TTC549 (cell line): ENCODE data around the gene ZNF678.
"Not testable (repeated sequence)": the region's sequence is repeated elsewhere in the genome, so short reads cannot be mapped to it uniquely, and the experiment has no call there.

Experiments
- FAIRE-seq: peaks from 2 replicates; lab custom pipeline; 2012; peaks lifted over from hg19 to GRCh38; lab: Jason Lieb, UNC

The ZNF678 gene

DNA sequence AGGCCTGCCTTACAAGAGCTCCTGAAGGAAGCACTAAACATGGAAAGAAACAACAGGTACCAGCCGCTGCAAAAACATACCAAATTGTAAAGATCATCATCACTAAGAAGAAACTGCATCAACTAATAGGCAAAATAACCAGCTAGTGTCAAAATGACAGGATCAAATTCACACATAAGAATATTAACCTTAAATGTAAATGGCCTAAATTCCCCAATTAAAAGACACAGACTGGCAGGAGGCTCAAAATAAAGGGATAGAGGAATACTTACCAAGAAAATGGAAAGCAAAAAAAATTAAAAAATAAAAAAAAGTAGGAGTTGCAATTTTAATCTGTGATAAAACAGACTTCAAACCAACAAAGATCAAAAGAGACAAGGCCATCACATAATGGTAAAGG lies 11.5 kb upstream of the ZNF678 start:
- not testable (repeated sequence) for FAIRE-seq

DNA sequence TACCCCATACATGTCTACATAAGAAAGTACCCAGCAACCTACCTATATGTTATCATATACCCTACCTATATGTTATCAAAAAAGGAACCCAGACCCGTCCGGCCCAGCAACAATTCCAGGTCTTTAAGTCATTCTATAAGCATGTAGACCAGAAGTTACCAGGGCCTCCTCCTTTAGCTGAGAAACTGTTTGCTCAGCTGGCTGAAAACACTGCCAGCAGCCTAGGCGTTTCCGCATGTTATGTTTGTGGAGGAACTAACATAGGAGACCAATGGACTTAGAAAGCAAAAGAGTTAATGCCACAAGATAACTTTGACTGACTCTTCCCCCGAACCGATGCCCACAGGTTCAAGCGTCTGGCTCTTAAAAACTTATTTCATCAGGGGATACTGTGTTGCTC lies 7.1 kb upstream of the ZNF678 start:
- no peak for FAIRE-seq

DNA sequence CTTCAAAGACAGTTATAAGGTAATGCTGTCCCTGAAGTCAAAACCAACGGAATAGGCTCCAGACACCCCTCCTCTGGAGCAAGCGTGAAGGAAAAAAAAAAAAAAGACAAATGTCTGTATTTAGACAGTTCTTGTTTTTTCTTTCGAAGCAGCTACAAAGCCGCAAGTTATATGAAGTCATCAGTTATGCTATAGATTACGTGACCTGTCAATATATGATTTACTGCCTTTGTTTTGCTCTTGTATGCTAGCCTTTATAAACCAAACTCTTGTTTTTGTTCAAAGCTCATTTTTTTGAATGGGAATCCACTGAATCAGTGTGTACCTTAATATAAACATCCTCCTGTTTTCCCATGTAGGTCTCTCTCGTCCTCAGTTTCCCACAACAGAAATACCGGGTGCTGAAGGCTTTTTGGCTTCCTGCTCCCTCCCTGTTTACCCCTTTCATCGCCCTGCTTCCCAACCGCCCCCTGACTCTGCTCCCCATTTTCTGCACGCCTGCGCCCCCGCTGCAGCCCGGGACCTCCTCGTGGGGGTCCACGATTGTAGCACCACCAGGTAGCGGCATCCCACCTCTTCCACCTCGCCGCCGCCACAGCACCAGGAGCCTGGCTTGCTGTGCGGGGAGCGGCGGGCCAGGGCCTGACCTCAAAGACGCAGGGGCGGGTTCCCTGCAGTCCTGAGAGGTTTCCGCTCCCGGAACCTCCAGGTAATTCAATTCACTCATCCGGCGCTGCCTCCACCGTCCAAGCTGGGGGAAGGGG lies 5.2 kb upstream of the ZNF678 start:
- no peak for FAIRE-seq

DNA sequence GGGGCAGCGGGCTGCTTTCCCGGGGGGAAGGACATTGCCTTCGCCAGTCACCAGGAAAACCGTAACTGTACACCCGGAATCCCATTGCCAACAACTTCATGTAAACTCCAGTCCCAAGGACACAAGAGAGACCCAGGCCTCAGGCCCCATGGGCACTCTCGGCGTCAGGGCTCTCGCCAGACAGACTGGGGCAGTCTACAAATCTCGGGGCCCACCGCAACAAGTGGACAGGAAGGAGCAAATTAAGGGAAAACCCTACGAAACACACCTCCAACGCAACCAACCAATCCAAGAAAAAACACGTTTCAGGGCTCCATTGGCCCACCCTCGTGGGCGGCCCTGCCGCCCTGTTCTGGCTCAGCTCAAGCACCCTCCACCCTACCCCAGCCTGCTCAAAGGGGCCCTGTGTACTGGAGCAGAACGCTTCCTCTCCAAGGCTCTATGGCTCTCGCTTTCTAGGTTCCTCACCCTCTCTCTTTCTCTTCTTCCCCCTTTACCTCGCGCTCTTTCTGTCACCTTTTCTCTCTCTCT lies 4.6 kb upstream of the ZNF678 start:
- no peak for FAIRE-seq

DNA sequence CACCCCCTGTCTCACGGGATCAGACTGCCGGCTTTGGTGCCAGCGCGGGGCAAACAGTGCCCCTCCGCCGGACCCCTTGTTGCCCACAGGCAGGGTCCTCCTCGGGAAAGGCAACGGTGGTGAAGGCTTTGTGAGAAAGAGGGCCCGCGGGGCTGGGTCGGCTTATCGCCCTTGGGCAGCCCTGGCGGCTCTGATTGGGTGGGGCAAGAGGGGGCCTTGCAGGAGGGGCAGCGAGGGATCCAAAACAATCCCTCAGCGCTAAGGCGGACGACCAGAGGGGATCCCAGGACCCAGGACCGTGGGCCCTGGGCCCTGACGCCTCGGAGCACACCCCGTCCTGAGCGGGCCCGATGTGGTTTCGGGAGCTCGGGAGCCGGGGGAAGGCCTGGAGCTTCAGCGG lies 3.9 kb upstream of the ZNF678 start:
- no peak for FAIRE-seq

DNA sequence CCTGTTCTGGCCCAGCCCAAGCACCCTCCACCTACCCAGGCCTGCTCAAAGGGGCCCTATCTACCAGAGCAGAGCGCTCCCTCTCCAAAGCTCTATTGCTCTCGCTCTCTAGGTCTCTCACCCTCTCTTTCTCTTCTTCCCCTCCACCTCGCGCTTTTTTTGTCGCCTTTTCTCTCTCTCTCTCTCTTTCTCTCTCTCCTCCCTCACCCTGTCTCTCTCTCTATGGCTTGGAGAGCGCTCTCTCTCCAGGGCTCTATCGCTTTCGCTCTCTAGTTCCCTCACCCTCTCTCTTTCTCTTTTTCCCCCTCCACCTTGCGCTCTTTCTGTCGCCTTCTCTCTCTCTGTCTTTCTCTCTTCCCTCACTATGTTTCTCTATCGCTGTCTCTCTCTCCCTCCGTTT lies 3.4 kb upstream of the ZNF678 start:
- no peak for FAIRE-seq

DNA sequence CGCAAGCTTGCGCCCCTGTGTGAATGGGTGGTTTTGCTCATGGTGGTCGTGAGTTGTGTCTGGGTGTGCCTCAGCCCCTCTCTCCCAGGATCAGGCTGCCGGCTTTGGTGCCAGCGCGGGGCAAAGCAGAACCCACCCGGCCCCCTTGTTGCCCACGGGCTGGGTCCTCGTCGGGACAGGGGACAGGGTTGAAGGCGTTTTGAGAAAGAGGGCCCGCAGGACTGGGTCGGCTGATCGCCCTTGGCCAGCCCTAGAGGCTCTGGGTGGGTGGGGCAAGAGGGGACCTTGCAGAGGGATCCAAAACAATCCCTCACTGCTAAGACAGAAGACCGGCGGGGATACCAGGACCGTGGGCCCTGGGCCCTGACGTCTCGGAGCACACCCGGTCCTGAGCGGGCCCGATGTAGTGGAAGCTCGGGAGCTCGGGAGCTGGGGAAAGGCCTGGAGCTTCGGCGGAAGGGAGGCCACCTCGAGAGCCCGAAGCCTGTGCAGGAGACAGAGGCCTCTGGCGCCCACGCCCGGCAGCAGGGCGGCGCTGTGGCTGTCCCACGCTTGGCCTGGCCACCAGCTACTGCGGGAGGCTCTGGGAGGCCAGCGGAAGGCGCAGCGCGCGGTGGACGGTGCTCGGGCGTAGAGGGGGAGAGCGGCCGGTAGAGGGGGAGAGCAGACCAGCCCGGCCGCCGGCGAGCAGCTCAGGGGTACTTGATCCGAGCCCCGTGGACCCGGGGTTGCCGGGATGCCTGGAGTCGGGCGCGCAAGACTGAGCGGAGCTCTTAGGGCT lies 2.8 kb upstream of the ZNF678 start:
- FAIRE-seq = no peak

DNA sequence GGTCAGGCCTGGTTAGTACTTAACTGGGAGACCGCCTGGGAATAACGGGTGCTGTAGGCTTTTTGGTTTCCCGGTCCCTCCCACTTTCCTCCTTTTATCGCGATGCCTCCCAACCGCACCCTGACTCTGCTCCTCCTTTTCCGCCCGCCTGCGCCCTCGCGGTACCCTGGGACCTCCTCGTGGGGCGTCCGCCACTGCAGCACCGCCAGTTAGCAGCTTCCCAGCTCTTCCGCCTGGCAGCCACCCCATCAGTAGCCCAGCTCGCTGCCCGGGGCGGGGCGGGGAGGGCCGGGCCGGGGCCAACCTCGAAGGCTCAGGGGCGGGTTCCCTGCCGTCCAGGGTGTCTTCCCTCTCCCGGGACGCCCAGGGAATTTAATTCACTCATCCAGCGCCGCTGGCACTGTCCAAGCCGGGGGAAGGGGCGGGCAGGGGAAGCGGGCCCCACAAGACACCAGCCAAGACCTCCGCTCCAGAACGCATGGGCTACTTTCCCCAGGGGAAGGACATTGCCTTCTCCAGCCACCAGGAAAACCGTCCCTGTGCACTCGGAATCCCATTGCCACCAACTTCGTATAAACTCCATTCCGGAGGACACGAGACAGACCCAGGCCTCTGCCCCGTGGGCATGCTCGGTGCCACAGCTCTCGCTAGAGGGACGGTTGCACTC lies 2.0 kb upstream of the ZNF678 start:
- no peak for FAIRE-seq

DNA sequence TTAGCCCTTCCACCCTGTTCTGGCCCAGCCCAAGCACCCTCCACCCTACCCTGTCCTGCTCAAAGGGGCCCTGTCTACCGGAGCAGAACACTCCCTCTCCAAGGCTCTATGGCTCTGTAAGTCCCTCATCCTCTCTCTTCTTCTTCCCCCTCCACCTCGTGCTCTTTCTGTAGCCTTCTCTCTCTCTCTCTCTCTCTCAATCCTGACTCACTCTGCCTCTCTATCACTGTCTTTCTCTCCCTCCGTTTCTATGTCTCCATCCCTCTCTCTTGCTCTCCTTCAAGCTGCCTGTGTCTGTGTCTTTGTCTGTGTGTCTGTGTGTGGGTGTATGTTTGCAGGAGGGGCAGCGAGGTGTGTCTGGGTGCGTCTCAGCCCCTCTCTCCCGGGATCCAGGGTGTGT lies 1.3 kb upstream of the ZNF678 start:
- FAIRE-seq = no peak

DNA sequence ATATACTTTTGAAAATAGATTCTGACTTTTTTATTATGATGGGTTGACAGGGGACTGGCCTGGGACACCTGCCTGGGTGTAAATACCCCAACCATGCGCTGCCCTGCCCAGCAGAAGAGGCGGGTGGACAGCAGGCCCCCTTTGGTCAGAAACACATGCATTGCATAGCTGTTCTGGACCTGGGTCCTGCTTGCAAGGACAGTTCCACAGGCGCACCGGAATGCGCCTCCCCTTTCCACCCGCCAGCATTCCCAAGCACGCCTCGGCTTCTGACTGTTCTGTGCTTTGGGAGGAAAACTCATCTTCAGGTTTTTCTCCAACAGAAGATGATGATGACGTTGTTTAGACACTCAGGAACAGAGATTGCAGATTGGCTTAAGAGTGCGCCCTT lies 428 bp upstream of the ZNF678 start:
- FAIRE-seq = no peak

DNA sequence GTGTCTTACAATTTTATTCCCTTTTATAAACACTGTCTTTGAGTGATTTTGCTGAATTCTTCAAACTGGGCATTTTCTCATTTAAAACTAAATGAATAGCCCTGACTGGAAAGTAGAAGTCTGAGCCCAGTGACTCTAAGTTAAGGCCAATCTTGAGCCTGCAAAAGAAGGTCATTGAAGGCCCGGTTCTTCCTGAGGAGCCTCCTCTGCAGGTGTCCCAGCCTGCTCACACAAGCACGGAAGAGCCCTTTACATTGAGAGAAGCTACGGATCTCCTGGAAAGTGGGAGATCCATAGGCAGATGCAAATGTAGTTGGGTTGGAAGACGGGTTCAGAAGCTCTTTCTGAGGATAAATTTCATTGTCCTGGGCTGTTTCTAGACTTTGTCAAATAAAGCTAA lies 3.9 kb downstream of the ZNF678 start:
- FAIRE-seq = no peak

DNA sequence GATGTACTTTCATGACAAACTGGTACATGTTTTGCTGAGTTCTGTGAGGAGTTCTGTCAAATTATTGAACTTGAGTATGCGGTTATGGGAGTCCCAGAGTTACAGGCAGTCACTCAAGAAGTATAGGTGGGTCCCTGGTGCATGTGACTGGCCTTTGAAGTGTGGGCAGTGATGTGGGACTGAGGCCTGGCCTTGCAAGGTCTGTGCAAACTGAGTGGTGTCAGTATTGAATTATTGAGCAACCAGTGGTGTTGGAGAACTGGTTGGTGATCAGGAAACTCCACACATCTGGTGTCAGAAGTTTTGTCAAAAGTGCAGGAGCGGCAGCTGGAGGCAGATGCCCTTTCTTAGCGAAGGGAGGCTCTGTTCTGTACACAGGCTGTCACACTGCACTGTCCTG lies 5.2 kb downstream of the ZNF678 start:
- no peak for FAIRE-seq

DNA sequence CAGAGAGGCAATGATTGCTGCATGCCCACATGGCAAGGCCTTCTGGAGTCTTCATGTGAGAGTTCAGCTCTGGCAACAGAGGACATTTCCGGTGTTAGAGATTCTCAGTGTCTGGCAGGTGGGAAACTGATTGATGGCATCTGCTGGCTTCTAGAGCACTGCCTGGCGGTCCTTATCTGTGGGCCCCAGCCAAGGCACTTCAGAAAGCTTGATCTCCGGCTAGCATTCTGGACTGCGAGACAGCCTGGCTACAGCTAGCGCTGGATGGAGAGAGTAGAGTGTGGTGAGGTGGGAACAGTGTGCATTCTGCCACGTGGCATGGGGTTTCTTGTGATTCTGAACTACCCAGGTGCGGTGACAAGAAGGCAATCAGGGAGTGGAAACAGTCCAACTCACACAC lies 9.4 kb downstream of the ZNF678 start:
- no peak for FAIRE-seq

DNA sequence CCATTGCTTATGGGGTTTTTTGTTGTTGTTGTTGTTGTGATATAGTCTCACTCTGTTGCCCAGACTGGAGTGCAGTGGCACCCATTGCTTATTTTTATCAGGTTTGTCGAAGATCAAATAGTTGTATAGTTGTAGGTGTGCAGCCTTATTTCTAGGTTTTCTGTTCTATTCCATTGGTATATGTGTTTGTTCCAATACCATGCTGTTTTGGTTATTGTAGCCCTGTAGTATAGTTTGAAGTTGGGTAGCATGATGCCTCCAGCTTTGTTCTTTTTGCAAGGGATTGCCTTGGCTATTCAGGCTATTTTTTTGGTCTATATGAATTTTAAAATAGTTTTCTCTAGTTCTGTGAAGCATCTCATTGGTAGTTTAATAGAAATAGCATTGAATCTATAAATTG lies 11.6 kb downstream of the ZNF678 start:
- FAIRE-seq = no peak

DNA sequence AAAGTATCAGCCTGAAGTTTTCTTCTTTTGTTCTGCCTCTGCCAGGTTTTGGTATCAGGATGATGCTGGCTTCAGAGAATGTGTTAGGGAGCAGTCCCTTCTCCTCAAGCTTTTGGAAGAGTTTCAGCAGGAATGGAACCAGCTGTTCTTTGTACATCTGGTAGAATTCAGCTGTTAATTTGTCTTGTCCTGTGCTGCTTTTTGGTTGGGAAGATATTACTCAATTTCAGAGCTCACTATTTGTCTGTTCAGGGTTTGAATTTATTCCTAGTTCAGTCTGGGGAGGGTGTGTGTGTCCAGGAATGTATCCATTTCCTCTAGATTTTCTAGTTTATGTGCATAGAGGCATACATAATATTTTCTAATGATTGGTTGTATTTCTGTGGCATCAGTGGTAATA lies 12.8 kb downstream of the ZNF678 start:
- no peak for FAIRE-seq

DNA sequence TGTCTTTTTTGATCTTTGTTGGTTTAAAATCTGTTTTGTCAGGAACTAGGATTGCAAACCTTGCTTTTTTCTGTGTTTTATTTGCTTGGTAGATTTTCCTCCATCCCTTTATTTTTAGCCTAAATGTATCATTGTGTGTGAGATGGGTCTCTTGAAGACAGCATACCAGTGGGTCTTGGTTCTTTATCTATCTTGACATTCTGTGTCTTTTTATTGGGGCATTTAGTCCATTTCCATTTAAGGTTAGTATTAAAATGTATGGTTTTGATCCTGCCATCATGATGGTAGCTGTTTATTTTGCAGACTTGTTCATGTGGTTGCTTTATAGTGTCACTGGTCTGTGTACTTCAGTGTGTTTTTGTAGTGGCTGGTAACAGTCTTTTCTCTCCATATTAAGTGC lies 14.1 kb downstream of the ZNF678 start:
- FAIRE-seq = no peak

DNA sequence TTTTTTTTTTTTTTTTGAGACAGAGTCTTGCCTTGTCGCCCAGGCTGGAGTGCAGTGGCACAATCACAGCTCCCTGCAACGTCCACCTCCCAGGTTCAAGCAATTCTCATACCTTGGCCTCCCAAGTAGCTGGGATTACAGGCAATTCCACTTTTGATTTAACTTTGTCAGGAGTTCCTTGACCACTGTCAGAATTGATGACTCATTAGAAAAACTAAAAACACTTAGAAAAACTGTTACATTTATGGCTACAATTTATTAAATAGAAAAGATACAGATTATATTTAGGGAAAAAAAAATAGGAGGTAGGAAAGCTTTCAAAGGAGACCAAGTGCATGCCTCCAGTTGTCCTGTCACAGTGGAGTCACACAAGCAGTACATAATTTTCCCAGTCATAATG lies 20.0 kb downstream of the ZNF678 start:
- no peak for FAIRE-seq

DNA sequence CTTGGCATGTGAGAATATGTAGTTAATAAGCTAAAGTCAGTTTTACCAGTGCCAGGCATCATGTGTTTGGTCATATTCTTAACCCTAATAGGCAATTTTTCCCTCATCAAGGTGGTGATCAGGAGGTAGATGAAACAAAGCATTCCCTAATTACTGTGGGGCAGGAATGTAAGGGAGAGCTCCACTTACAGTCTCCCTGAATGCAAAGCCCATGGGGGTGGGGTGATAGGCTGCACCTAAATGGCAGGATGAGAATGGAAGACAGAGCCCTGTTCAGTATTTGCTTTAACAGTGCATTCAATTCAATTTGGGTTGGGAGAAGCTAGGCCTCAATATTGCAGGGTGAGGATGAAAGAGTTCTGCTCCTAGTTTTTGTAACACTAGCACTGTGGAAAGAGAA lies 23.4 kb downstream of the ZNF678 start:
- FAIRE-seq = no peak

DNA sequence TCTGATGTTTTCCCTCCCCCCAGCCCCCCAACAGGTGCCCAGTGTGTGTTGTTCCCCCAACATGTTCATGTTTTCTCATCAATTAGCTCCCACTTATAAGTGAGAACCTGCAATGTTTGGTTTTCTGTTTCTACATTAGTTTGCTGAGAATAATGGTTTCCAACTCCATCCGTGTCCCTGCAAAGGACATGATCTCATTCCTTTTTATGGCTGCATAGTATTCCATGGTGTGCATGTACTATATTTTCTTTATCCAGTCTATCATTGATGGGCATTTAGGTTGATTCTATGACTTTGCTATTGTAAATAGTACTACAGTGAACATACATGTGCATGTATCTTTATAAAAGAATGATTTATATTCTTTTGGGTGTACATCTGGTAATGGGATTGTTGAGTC lies 24.6 kb downstream of the ZNF678 start:
- no peak for FAIRE-seq

DNA sequence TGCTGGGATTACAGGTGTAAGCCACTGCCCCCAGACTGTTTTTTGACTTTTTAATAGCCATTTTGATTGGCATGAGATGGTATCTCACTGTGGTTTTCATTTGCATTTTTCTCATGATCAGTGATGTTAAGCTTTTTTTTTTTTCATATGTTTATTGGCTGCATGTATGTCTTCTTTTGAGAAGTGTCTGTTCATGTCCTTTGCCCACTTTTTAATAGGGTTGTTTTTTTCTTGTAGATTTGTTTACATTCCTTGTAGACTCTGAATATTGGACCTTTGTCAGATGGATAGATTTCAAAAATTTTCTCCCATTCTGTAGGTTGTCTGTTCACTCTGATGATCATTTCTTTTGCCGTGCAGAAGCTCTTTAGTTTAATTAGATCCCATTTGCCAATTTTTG lies 25.4 kb downstream of the ZNF678 start:
- not testable (repeated sequence) for FAIRE-seq

DNA sequence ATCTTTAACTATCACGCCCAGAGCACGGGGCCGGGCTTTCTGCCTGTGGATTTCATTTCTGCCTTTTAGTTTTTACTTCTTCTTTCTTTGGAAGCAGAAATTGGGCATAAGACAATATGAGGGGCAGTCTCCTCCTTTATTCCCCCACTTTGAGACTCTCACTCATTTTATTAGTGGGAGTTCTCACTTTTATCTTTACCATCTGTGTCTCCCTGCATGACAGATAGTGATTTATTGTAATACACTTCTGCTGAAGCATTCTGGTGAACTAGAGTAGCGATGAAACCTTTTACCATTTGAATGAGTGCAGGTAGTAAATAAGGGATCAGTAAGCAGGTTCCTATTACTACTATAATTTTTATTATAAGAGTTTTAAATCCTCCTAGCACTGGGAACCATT lies 26.4 kb downstream of the ZNF678 start:
- FAIRE-seq = not testable (repeated sequence)

DNA sequence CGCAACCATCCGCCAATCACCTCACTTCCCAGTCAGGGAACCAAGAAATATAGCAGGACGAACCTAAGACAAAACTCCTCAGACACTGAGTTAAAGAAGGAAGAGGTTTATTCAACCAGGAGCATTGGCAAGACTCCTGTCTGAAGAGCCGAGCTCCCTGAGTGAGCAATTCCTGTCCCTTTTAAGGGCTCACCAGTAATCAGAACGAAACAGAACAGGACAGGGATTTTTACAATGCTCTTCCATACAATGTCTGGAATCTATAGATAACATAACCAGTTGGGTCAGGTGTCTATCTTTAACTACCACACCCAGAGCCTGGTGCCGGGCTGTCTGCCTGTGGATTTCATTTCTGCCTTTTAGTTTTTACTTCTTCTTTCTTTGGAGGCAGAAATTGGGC lies 32.9 kb downstream of the ZNF678 start:
- not testable (repeated sequence) for FAIRE-seq

DNA sequence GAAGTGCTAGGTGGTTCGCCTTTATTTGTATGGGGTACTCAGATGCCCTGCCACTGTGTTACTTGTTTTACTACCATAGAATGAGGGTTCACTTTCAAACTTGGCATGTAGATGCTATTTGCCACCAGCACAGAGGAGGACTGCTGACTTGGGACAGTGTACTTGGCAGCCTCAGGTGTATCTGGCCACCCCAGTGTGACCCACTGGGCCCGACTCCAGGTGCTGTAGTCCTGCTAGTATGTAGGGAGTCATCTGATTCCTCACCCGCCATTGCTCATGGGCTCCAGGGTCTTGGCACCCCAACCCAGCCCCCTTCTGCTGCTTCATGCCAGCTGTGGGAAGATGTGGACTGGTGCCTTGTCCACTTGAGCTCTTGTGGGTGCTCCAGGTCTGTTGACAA lies 40.0 kb downstream of the ZNF678 start:
- no peak for FAIRE-seq
